GM18867 (cell line): ENCODE measurements around the gene SFI1.

ENCODE experiments used
- ATAC-seq: cut with Tn5 transposase; IDR thresholded peaks from one replicate; pipeline ENCODE4 v1.9.1; 2021; ENCODE audit warnings: mild to moderate bottlenecking, moderate library complexity; ENCODE audit not compliant: unreplicated experiment

SFI1 gene

GRCh38 chr22:31662668-31663037 lies 166.3 kb downstream of the SFI1 start:
- no peak for ATAC-seq
